Transverse colon (tissue), 3 donors: Measurements from ENCODE around the gene SAP30BP.

ENCODE experiments used
- CTCF ChIP-seq, 5 experiments: fragments of 200-600 bp in 3 of 5; fragments of 450-650 bp in 2 of 5; sonication (generic) in 3 of 5; IDR thresholded peaks; 1 replicate in 2 of 5; 2 replicates in 3 of 5; pipeline ENCODE4 v1.5.1; 2016 to 2017; ENCODE audit warnings: antibody characterized with exemption in 5 of 5, inconsistent platforms in 3 of 5, mild to moderate bottlenecking in 2 of 5, moderate library complexity in 1 of 5
- EP300 ChIP-seq: sonication (generic); formaldehyde crosslinking; IDR thresholded peaks from one replicate; pipeline ENCODE4 v1.6.1; 2017; ENCODE audit warnings: antibody characterized with exemption, low read depth

- TF ChIP-seq EP300 (no peak), CTCF (IDR thresholded peaks at IDR 0.05) (no peak)
Measured at GRCh38 chr17:75634376-75634740, 32.8 kb upstream of the SAP30BP start.
